HG03060 (cell line): ENCODE results near the gene GMFB.

ENCODE experiments used
- ATAC-seq: cut with Tn5 transposase; IDR thresholded peaks from one replicate; pipeline ENCODE4 v1.9.1; 2021; ENCODE audit warnings: low read depth, moderate number of reproducible peaks; ENCODE audit not compliant: unreplicated experiment

GMFB gene

GRCh38 chr14:54435500-54435981 is 53.2 kb downstream of the GMFB start:
- peak; percentile 56 for ATAC-seq

GRCh38 chr14:54428527-54428926 is 60.3 kb downstream of the GMFB start:
- ATAC-seq: no peak

- no peak for ATAC-seq
Observed at GRCh38 chr14:54427871-54428270, 60.9 kb downstream of the GMFB start.

GRCh38 chr14:54425537-54426274 is 63.1 kb downstream of the GMFB start:
- ATAC-seq: no peak

GRCh38 chr14:54425068-54425467 is 63.7 kb downstream of the GMFB start:
- ATAC-seq: no peak
